Peyer's patch (tissue), 4 donors: Measurements from ENCODE around the gene TTK.

ENCODE experiments used
- CTCF ChIP-seq, 6 experiments: fragments of 450-650 bp in 4 of 6; fragments of 200-600 bp in 2 of 6; sonication (generic) in 1 of 6; IDR thresholded peaks; one replicate each; pipeline ENCODE4 v1.5.1; 2017 to 2019; ENCODE audit warnings: antibody characterized with exemption in 6 of 6, mild to moderate bottlenecking in 3 of 6, moderate library complexity in 1 of 6
- POLR2A ChIP-seq, 2 donors: fragments of 450-650 bp; IDR thresholded peaks; one replicate each; pipeline ENCODE4 v1.5.1; 2017; ENCODE audit warnings: antibody characterized with exemption in 2 of 2, mild to moderate bottlenecking in 2 of 2, moderate library complexity in 2 of 2

- no peak for TF ChIP-seq CTCF (IDR thresholded peaks at IDR 0.05)
- TF ChIP-seq POLR2A (IDR thresholded peaks at IDR 0.05) = no peak
Observed at GRCh38 chr6:79969784-79970183, 34.7 kb upstream of the TTK start.
